ENCODE results near the gene TP73.
A peak's percentile ranks its signal among the peaks of the same experiment; 100 is the strongest.

The TP73 gene

GRCh38 chr1:3771108-3772026 is 119.1 kb downstream of the TP73 start:
- DNase-seq = no peak

GRCh38 chr1:3772027-3772714 is 119.9 kb downstream of the TP73 start:
- DNase-seq = peak; percentile 78

GRCh38 chr1:3772715-3773571 is 120.6 kb downstream of the TP73 start, which contains the start of gene SMIM1:
SMIM1 (plus strand) TSS chr1:3772749; CDS start chr1:3775374, 2,625 bp downstream.
- DNase-seq = no peak

GRCh38 chr1:3773572-3774275 is 121.4 kb downstream of the TP73 start:
- no peak for DNase-seq

- no peak for DNase-seq
These were observed 122.1 kb downstream of the TP73 start for GRCh38 chr1:3774276-3774945.

- no peak for DNase-seq
These were observed 122.7 kb downstream of the TP73 start for GRCh38 chr1:3774946-3775489.

- DNase-seq = peak; percentile 45
These were observed 123.3 kb downstream of the TP73 start for GRCh38 chr1:3775490-3776230.

DNA sequence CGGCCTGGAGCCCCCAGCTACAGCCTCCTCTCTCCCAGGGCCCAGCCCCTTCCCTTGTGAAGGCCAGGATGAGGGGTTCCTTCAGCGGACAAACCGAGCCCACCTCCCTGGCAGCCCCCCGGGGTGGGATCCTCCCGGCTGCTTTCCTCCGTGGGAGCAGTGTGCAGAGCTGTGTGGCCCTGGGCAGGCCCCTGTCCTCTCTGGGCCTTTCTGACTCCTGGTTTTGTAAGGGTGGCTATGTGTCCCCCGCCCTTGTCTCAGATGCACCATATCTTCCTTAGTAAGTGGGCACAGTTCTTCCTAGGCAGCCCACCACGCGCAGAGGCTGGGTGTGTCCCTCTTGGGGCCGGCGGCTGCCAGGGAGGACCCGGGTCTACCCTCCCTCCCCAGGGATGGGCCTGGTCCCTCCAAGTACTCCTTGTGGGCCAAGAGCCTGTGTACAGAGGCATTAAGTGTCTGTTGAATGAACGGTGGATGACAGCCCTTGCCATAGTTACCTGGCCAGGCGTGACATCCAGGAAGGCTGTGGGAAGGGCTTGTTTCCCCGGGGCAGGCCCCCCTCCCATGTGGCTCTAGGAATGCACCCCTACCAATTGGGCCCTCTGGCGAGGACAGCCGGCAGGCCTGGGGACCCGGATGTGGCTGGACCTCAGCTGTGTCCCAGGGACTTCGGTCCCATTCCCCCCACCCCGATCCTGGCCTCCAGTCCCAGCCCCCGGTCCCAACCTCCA is 124.1 kb downstream of the TP73 start:
- no peak for DNase-seq

- no peak for DNase-seq
These were observed 124.8 kb downstream of the TP73 start for GRCh38 chr1:3777078-3777547.

DNA sequence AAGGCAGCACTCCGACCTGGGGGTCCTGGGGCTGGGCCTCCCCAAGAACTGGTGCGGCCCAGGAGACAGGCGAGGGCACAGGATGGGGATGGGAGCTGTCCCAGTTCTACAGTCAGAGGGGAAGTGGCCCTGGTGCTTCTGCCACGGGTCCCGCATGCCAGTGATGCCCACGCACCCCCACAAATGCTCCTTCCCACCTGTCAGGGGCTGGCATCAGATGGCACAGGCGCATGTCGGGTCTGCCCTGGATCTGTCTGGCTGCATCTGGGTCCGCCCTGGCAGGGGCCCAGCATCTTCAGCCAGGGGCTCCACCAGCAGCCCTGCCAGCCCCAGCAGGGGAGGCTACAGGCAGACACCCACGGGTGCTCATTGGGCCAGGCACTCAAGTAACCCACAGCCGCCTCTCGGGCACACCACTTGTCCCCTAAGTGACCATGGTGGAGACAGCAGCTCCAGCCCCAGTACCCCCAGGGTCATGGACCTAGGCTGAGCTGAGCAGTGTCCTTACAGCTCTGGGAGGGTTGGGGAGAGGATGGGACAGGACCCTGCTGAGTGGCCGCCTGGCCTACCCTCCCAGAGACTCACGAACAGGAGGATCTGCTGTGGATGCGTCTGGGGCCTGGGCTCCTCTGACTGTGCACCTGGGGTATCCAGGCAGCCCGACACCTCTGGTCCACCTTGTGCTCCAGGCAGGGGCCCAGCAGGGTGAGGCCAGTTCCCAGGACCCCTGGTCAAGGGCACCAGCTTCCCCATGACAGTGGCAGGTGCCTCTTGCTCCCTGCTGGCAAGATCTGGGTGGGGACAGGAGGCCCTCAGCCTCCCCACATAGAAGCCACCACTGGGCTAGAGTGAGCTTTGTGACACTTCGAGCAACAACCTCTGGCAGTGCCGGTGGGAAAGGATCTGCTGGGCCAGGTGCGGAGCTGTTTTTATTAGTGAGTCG is 125.6 kb downstream of the TP73 start:
- no peak for DNase-seq

DNA sequence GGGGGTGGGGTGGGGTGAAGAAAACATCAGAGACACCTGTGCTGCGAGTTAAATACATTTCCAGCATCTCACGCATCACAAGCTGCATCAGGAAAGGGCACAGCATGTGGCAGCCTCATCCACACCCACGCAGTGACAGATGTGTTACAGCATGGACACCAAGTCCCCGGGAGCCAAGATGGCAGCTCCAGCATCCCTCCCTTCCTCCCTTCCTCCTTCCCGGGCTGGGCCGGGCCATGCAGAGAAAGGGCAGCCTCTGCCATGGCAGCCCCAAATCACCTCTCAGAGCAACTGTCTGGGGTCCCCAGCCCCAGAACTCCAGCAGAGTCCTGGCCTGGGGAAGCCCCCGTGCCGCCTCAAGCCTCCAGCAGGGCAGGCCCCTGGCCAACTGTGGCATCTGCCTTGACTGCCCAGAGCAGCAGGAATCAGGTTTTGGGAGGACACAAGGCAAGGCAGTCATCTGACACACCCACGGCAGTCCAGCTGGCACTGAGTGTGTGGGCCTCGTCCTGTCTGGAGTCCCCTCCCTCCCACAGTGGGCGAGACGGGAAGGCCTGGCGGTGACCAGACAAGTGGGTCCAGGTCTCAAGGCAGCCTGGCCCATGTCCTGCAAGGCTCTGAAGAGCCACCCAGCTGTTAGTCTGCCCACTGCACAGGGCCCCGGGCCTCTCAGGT is 126.4 kb downstream of the TP73 start:
- DNase-seq = no peak

- no peak for DNase-seq
These were observed 127.1 kb downstream of the TP73 start for GRCh38 chr1:3779265-3779911.

DNA sequence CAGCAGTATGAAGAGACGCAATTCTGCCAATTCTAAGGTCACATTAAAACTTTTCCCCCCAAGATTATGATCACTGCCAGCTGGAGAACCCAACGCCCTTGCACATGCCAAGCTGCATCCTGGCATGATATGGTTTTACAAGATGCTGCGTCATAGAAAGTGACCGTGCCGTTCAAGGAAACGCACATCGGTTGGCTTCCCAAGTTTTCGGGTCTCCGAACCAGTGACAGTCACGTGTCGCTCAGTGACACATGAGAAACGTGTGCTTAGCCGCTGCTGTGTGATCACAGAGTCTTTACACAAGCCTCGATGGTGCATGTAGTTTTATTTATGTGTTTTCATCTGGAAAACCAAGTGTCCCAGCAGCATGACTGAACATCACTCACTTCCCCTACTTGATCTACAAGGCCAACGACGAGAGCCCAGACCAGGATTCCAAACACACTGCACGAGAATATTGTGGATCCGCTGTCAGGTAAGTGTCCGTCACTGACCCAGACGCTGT is 127.6 kb downstream of the TP73 start:
- DNase-seq = no peak

GRCh38 chr1:3780901-3781300 is 128.6 kb downstream of the TP73 start:
- DNase-seq = no peak

DNA sequence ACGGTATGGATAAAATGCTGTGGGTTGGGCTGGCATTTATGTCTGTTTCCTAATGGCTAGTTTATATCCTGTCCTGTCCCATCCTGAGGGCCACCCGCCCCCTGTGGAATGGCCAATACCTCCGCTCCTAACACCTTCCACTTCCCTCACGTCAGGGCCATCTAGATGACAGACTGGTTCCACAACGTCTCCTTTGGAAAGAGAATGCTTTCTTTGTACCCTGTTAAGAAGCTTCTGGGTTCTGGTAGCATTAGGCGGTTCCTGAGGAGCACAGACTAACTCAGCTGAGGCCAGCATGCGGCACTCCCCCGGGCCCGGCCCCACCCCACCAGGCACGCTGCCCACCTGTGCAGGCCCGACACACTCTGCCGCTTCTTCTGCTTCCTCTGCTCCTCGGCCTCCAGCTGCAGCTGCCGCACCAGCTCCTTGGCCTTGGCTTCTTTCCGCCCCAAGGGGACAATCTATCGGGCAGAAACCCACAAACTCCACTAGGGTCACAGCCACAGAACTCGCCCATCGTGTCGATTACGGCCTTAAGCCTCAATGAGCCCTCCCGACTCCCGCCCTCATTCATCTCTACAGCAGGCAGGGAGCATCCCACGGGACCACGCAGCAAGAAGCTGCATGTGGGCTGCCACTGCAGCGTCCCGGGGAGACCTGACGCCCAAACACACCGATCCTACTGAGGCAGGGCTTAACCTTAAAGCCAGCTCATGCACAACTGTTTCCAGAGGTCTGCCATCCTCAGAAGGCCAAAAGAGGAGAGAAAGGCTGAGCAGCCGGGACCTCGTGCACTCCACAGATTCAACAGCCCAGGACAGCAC is 131.5 kb downstream of the TP73 start:
- DNase-seq = no peak

- DNase-seq = no peak
These were observed 132.7 kb downstream of the TP73 start for GRCh38 chr1:3785045-3785444.

Data from fibroblast of skin of back (primary cell).